Aorta (tissue), 5 donors: Measurements from ENCODE around the gene BRD3. TPM values are rescaled to one million over a fixed set of nuclear protein-coding genes. Genes with fewer than 3 reads are reported as not detected.
"Not testable (repeated sequence)": the region's sequence is repeated elsewhere in the genome, so short reads cannot be mapped to it uniquely, and the experiment has no call there.

Experiments used
- ATAC-seq: fragments of 200-7000 bp; cut with Tn5 transposase; one replicate; pipeline ENCODE4 v1.9.1; 2022; ENCODE audit warnings: moderate library complexity; ENCODE audit not compliant: low FRiP score
- DNase-seq, 2 donors: peaks; one replicate each; pipeline ENCODE4 v3.0.0-alpha.2; 2020
- H3K27ac ChIP-seq, 2 donors: one replicate each; pipeline ENCODE4 v1.5.1; 2013; ENCODE audit warnings: low read length in 2 of 2, mild to moderate bottlenecking in 2 of 2, moderate library complexity in 2 of 2, control low read depth in 1 of 2, inconsistent platforms in 1 of 2, low read depth in 1 of 2
- H3K27me3 ChIP-seq, 2 donors: one replicate each; pipeline ENCODE4 v1.6.1; 2013; ENCODE audit warnings: control low read depth in 1 of 2, low read length in 1 of 2, mild to moderate bottlenecking in 1 of 2, moderate library complexity in 1 of 2; ENCODE audit not compliant: insufficient read depth in 2 of 2, control insufficient read depth in 1 of 2
- H3K36me3 ChIP-seq, 2 donors: one replicate each; pipeline ENCODE4 v1.6.1; 2013; ENCODE audit warnings: control low read depth in 1 of 2, low read length in 1 of 2, mild to moderate bottlenecking in 1 of 2; ENCODE audit not compliant: insufficient read depth in 2 of 2, control insufficient read depth in 1 of 2
- H3K4me1 ChIP-seq, 2 donors: one replicate each; pipeline ENCODE4 v1.6.1; 2013; ENCODE audit warnings: low read length in 2 of 2, control low read depth in 1 of 2, mild to moderate bottlenecking in 1 of 2, moderate library complexity in 1 of 2; ENCODE audit not compliant: insufficient read depth in 2 of 2, control insufficient read depth in 1 of 2
- H3K4me3 ChIP-seq, 2 donors: one replicate each; pipeline ENCODE4 v1.5.1; 2013; ENCODE audit warnings: low read length in 2 of 2, control low read depth in 1 of 2, mild to moderate bottlenecking in 1 of 2
- H3K9me3 ChIP-seq: one replicate; pipeline ENCODE4 v1.6.1; 2013; ENCODE audit warnings: mild to moderate bottlenecking, low read length; ENCODE audit not compliant: control insufficient read depth
- WGBS, 2 donors: extraction: QIAGEN DNeasy Blood & Tissue Kit; methylation state at CpG; one replicate each; pipeline ENCODE4 v1.1.7; 2013; 5-methylcytosine and 5-hydroxymethylcytosine counted together
- intact Hi-C, 2 donors: fragments of 100-400 bp; cut with DNase I; formaldehyde crosslinking; loops; one replicate each; pipeline versions ENCODE4 v1.14.2 to v1.15.0; 2022
- polyA plus RNA-seq, 2 donors: library from polyadenylated mRNA; stranded (reverse); fragments of 200-250 nt; gene quantifications; one replicate each; pipeline ENCODE4 v1.2.3, GENCODE V29; 2013
- total RNA-seq, 2 donors: library from RNA; stranded (reverse); fragmentation: NEBNext Ultra II Directional; extraction: Animal tissue kit (Norgen Biotek cat#: 25700); gene quantifications; one replicate each; pipeline ENCODE4 v1.2.1, GENCODE V29; 2021
- donor health status: healthy with polysubstance abuse.
- donor health status: Bipolar disorder and iron deficiency.
- donor health status: DM: no; HTN: no; CAD: no.
- donor health status: DM: no; HTN: no; CAD: no.
- donor health status: DM: yes; HTN: yes; CAD: no.

The BRD3 gene
- total and polyA plus RNA-seq, 4 donors = 6.6 to 38.0 (median 19.5) TPM

DNA sequence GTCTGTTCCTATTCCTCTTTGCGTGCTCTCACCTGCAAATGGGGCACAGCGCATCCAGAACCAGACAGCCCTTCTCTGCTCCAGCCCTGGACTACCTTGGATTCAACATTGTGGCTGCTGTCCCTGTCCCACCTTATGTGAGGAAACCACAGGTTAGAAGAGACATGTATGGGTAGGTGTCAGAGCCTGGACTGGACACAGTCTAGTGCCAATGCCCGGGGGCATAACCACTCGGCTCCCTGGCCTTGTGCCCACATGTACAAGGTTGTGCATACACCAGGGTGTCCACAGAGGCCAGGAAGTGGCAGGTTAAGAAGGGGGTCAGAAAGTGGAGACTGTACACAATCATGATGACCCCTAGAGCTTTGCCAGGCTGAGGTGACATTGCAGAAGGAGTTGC, 22.1 kb upstream of the BRD3 start:
- ATAC-seq (no peak), DNase-seq (no peak)
- Histone ChIP-seq H3K27me3 (no peaks in the 10 kb centered on the region), H3K9me3 (peaks cover 7% of the 10 kb centered on the region), H3K4me3 (no peak overlapping the region), H3K4me1 (no peaks in the 10 kb centered on the region), H3K36me3 (no peaks in the 10 kb centered on the region), H3K27ac (no peak overlapping the region)
- 84 to 89% methylated on average over 4 of the region's 4 CpGs for WGBS, 2 donors
- intact Hi-C loops = no loop called here

DNA sequence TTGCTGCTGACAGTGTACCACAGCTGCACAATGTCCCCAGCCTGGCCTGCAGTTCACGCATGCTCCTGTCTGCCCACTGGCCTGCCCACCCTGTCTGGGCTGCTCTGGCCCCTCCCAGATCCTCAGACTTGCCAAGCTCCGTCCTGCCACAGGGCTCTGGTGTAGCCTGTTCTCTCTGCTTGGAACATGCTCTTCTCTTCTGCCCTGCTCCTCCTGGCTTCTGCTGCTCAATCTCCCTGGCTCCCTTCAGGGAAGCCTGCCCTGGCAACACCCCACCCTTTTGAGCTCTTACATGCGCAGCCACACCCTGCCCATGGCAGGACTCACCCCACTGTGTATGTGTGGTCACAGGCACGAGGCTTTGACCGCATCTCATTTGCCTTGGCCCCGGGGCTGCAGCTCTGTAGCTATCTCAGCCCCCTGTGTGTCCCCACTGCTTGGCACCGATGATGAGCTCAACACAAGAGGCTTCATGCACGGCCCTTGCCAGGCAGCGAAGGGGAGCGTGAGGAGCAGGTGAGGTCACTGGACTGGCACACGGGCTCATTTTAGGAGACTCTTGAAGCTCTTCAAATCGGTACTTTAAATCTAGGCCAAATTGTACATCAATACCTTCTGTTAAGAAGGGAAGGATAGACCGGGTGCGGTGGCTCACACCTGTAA, 20.4 kb upstream of the BRD3 start:
- Histone ChIP-seq H3K4me1 (no peaks in the 10 kb centered on the region), H3K4me3 (no peak overlapping the region), H3K27me3 (no peaks in the 10 kb centered on the region), H3K9me3 (peaks cover 7% of the 10 kb centered on the region), H3K36me3 (no peaks in the 10 kb centered on the region), H3K27ac (no peak overlapping the region)
- ATAC-seq = no peak
- intact Hi-C loops = no loop called here
- WGBS, 2 donors = 81 to 87% methylated on average over 14 of the region's 14 CpGs
- no peak for DNase-seq

GRCh38 chr9:134085674-134086073, 17.8 kb upstream of the BRD3 start:
- no peaks in the 10 kb centered on the region for H3K36me3 ChIP-seq
- peaks cover 11% of the 10 kb centered on the region for H3K9me3 ChIP-seq
- no peaks in the 10 kb centered on the region for H3K27me3 ChIP-seq
- no peak for DNase-seq
- H3K4me3 ChIP-seq = no peak overlapping the region
- no peak for ATAC-seq
- no peak overlapping the region for H3K27ac ChIP-seq
- WGBS, 2 donors = 99 to 100% methylated on average over 2 of the region's 2 CpGs
- intact Hi-C loops = no loop called here
- H3K4me1 ChIP-seq = no peaks in the 10 kb centered on the region

- DNase-seq (no peak), ATAC-seq (no peak)
- Histone ChIP-seq H3K9me3 (peaks cover 11% of the 10 kb centered on the region), H3K27me3 (no peaks in the 10 kb centered on the region), H3K4me3 (no peak overlapping the region), H3K4me1 (no peaks in the 10 kb centered on the region), H3K36me3 (no peaks in the 10 kb centered on the region), H3K27ac (no peak overlapping the region)
- intact Hi-C loops = no loop called here
- 76 to 88% methylated on average over 2 of the region's 2 CpGs for WGBS, 2 donors
Measured at GRCh38 chr9:134083451-134083850, 15.6 kb upstream of the BRD3 start.

DNA sequence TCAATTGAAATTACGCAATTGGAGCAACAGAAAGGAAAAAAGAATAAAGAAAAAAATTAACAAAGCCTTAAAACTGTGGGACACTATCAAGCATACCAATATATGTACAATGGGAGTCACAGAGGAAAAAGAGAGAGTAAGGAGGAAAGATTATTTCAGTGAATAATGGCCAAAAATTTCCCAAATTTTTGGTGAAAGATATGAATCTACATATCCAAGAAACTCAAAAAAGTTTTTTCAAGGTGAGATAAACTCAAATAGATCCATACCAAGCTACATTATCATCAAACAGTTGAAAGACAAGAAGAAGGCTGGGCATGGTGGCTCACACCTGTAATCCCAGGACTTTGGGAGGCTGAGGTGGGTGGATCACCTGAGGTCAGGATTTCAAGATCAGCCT, 8.8 kb upstream of the BRD3 start:
- intact Hi-C loops = no loop called here
- no peak overlapping the region for H3K4me3 ChIP-seq
- H3K36me3 ChIP-seq = no peaks in the 10 kb centered on the region
- no peaks in the 10 kb centered on the region for H3K4me1 ChIP-seq
- no peak overlapping the region for H3K27ac ChIP-seq
- H3K9me3 ChIP-seq = peaks cover 8% of the 10 kb centered on the region
- DNase-seq (no peak), ATAC-seq (no peak)
- H3K27me3 ChIP-seq = no peaks in the 10 kb centered on the region
- 42 to 45% methylated on average over 1 of the region's 1 CpG for WGBS, 2 donors

DNA sequence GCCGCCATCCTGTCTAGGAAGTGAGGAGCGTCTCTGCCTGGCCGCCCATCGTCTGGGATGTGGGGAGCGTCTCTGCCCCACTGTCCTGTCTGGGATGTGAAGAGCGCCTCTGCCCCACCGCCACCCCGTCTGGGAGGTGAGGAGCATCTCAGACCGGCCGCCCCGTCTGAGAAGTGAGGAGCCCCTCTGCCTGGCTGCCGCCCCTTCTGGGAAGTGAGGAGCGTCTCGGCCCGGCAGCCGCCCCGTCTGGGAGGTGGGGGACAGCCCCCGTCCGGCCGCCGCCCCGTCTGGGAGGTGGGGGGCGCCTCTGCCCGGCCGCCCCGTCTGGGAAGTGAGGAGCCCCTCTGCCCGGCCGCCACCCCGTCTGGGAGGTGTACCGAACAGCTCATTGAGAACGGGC, 7.9 kb upstream of the BRD3 start:
- ATAC-seq = not testable (repeated sequence)

DNA sequence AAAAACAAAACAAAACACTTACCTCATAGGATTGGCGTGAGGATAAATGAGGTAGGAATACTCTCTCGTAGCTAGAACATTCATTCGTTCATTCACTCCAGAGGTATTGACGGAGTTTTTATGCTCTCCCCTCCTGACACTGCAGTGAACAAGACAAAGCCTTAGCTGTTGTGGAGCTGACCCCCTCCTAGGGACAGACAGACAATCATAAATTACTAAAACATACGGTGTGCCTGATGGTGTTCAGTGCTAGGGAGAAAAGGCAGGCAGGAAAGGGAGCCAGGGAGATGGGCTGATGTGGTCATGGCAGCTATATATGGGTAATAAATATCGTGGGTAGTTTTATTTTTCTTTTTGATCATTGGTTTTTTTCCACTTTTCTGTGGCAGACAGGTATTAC, 5.7 kb upstream of the BRD3 start:
- H3K36me3 ChIP-seq = no peaks in the 10 kb centered on the region
- H3K27ac ChIP-seq = no peak overlapping the region
- no peaks in the 10 kb centered on the region for H3K27me3 ChIP-seq
- H3K4me3 ChIP-seq = no peak overlapping the region
- 43 to 54% methylated on average over 6 of the region's 6 CpGs for WGBS, 2 donors
- no peaks in the 10 kb centered on the region for H3K4me1 ChIP-seq
- peaks cover 2% of the 10 kb centered on the region for H3K9me3 ChIP-seq
- intact Hi-C loops = loop anchor here in 1 of 2 donors (2.0 to 5.0 kb wide), 2 partner anchors 55 to 1429 kb away; partner anchors contain the start of gene MRPS2
- DNase-seq = no peak
- ATAC-seq = no peak

More for the DNA sequence above, 7.9 kb upstream of the BRD3 start:
- H3K36me3 ChIP-seq, H3K9me3 ChIP-seq, DNase-seq, H3K27ac ChIP-seq, H3K4me3 ChIP-seq, intact Hi-C loops, H3K4me1 ChIP-seq, H3K27me3 ChIP-seq: not testable (repeated sequence)
- WGBS, 2 donors = 88% methylated on average over 27 to 31 of the region's 31 CpGs

DNA sequence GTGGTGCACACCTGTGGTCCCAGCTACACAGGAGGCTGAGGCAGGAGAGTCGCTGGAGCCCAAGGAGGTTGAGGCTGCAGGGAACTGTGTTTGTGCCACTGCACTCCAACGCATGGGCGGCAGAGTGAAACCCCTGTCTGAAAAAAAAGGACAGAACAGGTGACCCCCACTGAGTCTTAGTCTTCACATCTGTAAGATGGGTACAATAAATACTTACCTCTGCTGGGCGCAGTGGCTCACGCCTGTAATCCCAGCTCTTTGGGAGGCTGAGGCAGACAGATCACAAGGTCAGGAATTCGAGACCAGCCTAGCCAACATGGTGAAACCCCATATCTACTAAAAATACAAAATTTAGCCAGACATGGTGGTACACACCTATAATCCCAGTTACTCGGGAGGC, 4.9 kb upstream of the BRD3 start:
- intact Hi-C loops = loop anchor here in 1 of 2 donors (2.0 to 5.0 kb wide), 2 partner anchors 56 to 1430 kb away; partner anchors contain the start of gene MRPS2
- not testable (repeated sequence) for H3K9me3 ChIP-seq, ATAC-seq, DNase-seq, H3K4me1 ChIP-seq, H3K27me3 ChIP-seq, H3K4me3 ChIP-seq, H3K27ac ChIP-seq, H3K36me3 ChIP-seq
- 87 to 89% methylated on average over 7 of the region's 7 CpGs for WGBS, 2 donors

- intact Hi-C loops = loop anchor here in 1 of 2 donors (5.0 kb wide), 1 partner anchor 1431 kb away; the partner anchor contains the start of gene MRPS2
Measured at GRCh38 chr9:134071149-134071548, 3.3 kb upstream of the BRD3 start.

More at GRCh38 chr9:134071149-134071548, 3.3 kb upstream of the BRD3 start:
- H3K27me3 ChIP-seq = no peaks in the 10 kb centered on the region
- WGBS, 2 donors = 89 to 92% methylated on average over 12 of the region's 12 CpGs
- no peaks in the 10 kb centered on the region for H3K4me1 ChIP-seq
- DNase-seq = no peak
- no peak overlapping the region for H3K4me3 ChIP-seq
- ATAC-seq = no peak
- no peaks in the 10 kb centered on the region for H3K36me3 ChIP-seq
- peaks cover 2% of the 10 kb centered on the region for H3K9me3 ChIP-seq
- no peak overlapping the region for H3K27ac ChIP-seq
